Ishikawa (cell line): ENCODE results near the gene OARD1.

ENCODE experiments used
- CEBPB ChIP-seq: IDR thresholded peaks from 2 replicates; pipeline ENCODE4 v1.6.1; 2012
- EGR1 ChIP-seq: IDR thresholded peaks from 2 replicates; pipeline ENCODE4 v1.6.1; 2012
- EP300 ChIP-seq: IDR thresholded peaks from 2 replicates; pipeline ENCODE4 v1.6.1; 2012; ENCODE audit warnings: borderline replicate concordance
- FOXM1 ChIP-seq: IDR thresholded peaks from 2 replicates; pipeline ENCODE4 v1.6.1; 2012; ENCODE audit warnings: low read depth, borderline replicate concordance
- MAX ChIP-seq: IDR thresholded peaks from 2 replicates; pipeline ENCODE4 v1.6.1; 2012
- RAD21 ChIP-seq: IDR thresholded peaks from 2 replicates; pipeline ENCODE4 v1.6.1; 2012; ENCODE audit warnings: low read depth
- REST ChIP-seq: IDR thresholded peaks from 2 replicates; pipeline ENCODE4 v1.6.1; 2012; ENCODE audit warnings: low read depth, mild to moderate bottlenecking
- TCF12 ChIP-seq: IDR thresholded peaks from 2 replicates; pipeline ENCODE4 v1.6.1; 2012; ENCODE audit warnings: low read depth
- ZBTB7A ChIP-seq: IDR thresholded peaks from 2 replicates; pipeline ENCODE4 v1.6.1; 2012; ENCODE audit warnings: low read depth

- TF ChIP-seq EGR1 (no peak), MAX (no peak), RAD21 (no peak), TCF12 (no peak), FOXM1 (no peak), REST (no peak), CEBPB (no peak), ZBTB7A (no peak), EP300 (no peak)
Observed at GRCh38 chr6:41027241-41027640, 44.9 kb downstream of the OARD1 start.
